ENCODE results near the gene PARS2. TPM values are rescaled to one million over a fixed set of nuclear protein-coding genes. Genes with fewer than 3 reads are reported as not detected.

Gene PARS2
- total RNA-seq, 1 experiment from 2014 or later = 9.6 TPM

- Histone ChIP-seq H3K79me2 (ENCODE audit: insufficient read depth, low read length) (peaks cover 16% of the 10 kb centered on the region), H3K9me3 (ENCODE audit: control insufficient read depth in 1 of 2, insufficient read depth in 1 of 2, low read depth in 1 of 2, low read length in 2 of 2) (no peaks in the 10 kb centered on the region), H2AFZ (ENCODE audit: low read depth, low read length, poor library complexity, severe bottlenecking) (no peak overlapping the region), H3K27ac (ENCODE audit: low read depth, low read length) (no peak overlapping the region), H3K36me3 (ENCODE audit: control insufficient read depth in 1 of 2, insufficient read depth in 2 of 2, low read length in 2 of 2) (peaks cover 5 to 12% of the 10 kb centered on the region in 2 experiments; a peak in 2 of 4 replicates), H3K4me2 (ENCODE audit: low read length) (no peak overlapping the region), H3K4me1 (ENCODE audit: control insufficient read depth in 1 of 2, insufficient read depth in 2 of 2, low read length in 2 of 2) (peaks cover 0 to 6% of the 10 kb centered on the region in 2 experiments; a peak in 2 of 4 replicates), H3K9ac (ENCODE audit: low read length) (no peak overlapping the region), H3K4me3 (replicated peaks in 1 of 2; ENCODE audit: low read depth in 1 of 2, low read length in 2 of 2) (no peak overlapping the region), H3K9me2 (ENCODE audit: insufficient read depth) (no peaks in the 10 kb centered on the region), H3K27me3 (ENCODE audit: insufficient read depth, low read length) (no peaks in the 10 kb centered on the region), H4K20me1 (ENCODE audit: insufficient read depth) (no peaks in the 10 kb centered on the region)
- no peak for TF ChIP-seq ZNF274 (IDR thresholded peaks at IDR 0.05; ENCODE audit: low read depth, low read length)
- no peak for TF ChIP-seq CBX3 (IDR thresholded peaks at IDR 0.05; ENCODE audit: low read depth)
- no peak for TF ChIP-seq EZH2 (IDR thresholded peaks at IDR 0.05)
- no peak for TF ChIP-seq POLR2AphosphoS5 (IDR thresholded peaks at IDR 0.05; ENCODE audit: low read depth, low read length)
- TF ChIP-seq POLR2A (IDR thresholded peaks at IDR 0.05; ENCODE audit: borderline replicate concordance, extremely low read depth, insufficient read depth, insufficient read length) = no peak
- TF ChIP-seq, protein P1, sequence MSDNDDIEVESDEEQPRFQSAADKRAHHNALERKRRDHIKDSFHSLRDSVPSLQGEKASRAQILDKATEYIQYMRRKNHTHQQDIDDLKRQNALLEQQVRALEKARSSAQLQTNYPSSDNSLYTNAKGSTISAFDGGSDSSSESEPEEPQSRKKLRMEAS (IDR thresholded peaks at IDR 0.05) = no peak
- no peak for TF ChIP-seq SP1 (IDR thresholded peaks at IDR 0.05; ENCODE audit: low read depth)
- DNase-seq (ENCODE audit: low read depth, low spot score) (no peak), ATAC-seq (no peak)
- ChIA-PET RAD21 (ENCODE audit: low non-redundant PET in 1 of 2, low total read pairs in 2 of 2, uncharacterized antibody in 2 of 2, unreplicated experiment in 2 of 2) (interaction anchor here in 1 of 2 experiments (0.7 kb wide), 1 partner anchor 51 kb away, joined by 3 read pairs; no protein-coding TSS in a partner anchor), CTCF (no interaction called here), POLR2A (no interaction called here)
- intact Hi-C loops (cut with micrococcal nuclease) = no loop called here
- no TSS peak for BruUV-seq (replicated peaks)
These were observed 5.5 kb downstream of the PARS2 start for GRCh38 chr1:54758678-54759348.

DNA sequence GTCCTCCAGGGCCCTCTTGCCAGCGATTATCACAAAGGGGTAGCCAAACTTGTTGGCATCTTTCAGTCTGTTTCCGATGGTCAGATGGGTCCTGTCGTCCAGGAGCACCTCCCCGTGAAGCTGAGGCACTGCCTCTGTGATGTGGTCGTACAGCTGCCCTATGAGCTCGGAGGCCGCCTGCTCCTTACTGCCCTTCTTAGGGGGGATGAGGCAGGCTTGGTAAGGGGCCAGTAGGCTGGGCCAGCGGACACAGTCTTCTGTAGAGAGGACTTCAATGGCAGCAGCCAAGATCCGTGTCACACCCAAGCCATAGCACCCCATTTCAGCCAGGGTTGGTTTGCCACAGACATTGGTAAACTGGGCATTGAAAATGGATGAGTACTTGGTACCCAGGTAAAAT is 6.5 kb downstream of the PARS2 start:
- ChIA-PET RAD21 (ENCODE audit: low non-redundant PET in 1 of 2, low total read pairs in 2 of 2, uncharacterized antibody in 2 of 2, unreplicated experiment in 2 of 2) (interaction anchor here in 1 of 2 experiments (0.7 kb wide), 1 partner anchor 52 kb away, joined by 3 read pairs; no protein-coding TSS in a partner anchor), CTCF (no interaction called here), POLR2A (interaction anchor here (0.7 kb wide), 1 partner anchor 14 kb away, joined by 3 read pairs; no protein-coding TSS in a partner anchor)
- Histone ChIP-seq H3K36me3 (ENCODE audit: control insufficient read depth in 1 of 2, insufficient read depth in 2 of 2, low read length in 2 of 2) (peaks cover 5 to 12% of the 10 kb centered on the region in 2 experiments; a peak in 2 of 4 replicates), H3K4me3 (replicated peaks in 1 of 2; ENCODE audit: low read depth in 1 of 2, low read length in 2 of 2) (no peak overlapping the region), H4K20me1 (ENCODE audit: insufficient read depth) (no peaks in the 10 kb centered on the region), H3K27me3 (ENCODE audit: insufficient read depth, low read length) (no peaks in the 10 kb centered on the region), H3K79me2 (ENCODE audit: insufficient read depth, low read length) (peaks cover 7% of the 10 kb centered on the region), H2AFZ (ENCODE audit: low read depth, low read length, poor library complexity, severe bottlenecking) (no peak overlapping the region), H3K4me1 (ENCODE audit: control insufficient read depth in 1 of 2, insufficient read depth in 2 of 2, low read length in 2 of 2) (no peaks in the 10 kb centered on the region), H3K9me3 (ENCODE audit: control insufficient read depth in 1 of 2, insufficient read depth in 1 of 2, low read depth in 1 of 2, low read length in 2 of 2) (no peaks in the 10 kb centered on the region), H3K9ac (ENCODE audit: low read length) (no peak overlapping the region), H3K9me2 (ENCODE audit: insufficient read depth) (no peaks in the 10 kb centered on the region), H3K27ac (ENCODE audit: low read depth, low read length) (no peak overlapping the region), H3K4me2 (ENCODE audit: low read length) (no peak overlapping the region)
- no TSS peak for BruUV-seq (replicated peaks)
- DNase-seq (ENCODE audit: low read depth, low spot score) (no peak), ATAC-seq (no peak)
- TF ChIP-seq SRF (IDR thresholded peaks at IDR 0.05; ENCODE audit: low read depth) (no peak), TCF7L2 (IDR thresholded peaks at IDR 0.05; ENCODE audit: borderline replicate concordance, extremely low read depth, insufficient read depth, insufficient read length) (no peak), POLR2AphosphoS5 (IDR thresholded peaks at IDR 0.05; ENCODE audit: low read depth, low read length) (no peak), CEBPB (IDR thresholded peaks at IDR 0.05; ENCODE audit: low read depth) (no peak), CBX3 (IDR thresholded peaks at IDR 0.05; ENCODE audit: low read depth) (no peak), ZNF274 (IDR thresholded peaks at IDR 0.05; ENCODE audit: low read depth, low read length) (no peak), JUND (IDR thresholded peaks at IDR 0.05) (no peak), EZH2phosphoT487 (IDR thresholded peaks at IDR 0.05; ENCODE audit: borderline replicate concordance) (no peak), RAD21 (IDR thresholded peaks at IDR 0.05; ENCODE audit: low read depth) (no peak), CTCF (IDR thresholded peaks at IDR 0.05 in 2 of 3, conservative IDR thresholded peaks at IDR 0.05 in 1 of 3; ENCODE audit: borderline replicate concordance in 1 of 3, insufficient read depth in 1 of 3, low read depth in 2 of 3, low read length in 2 of 3) (no peak)
- TF ChIP-seq, protein P2, sequence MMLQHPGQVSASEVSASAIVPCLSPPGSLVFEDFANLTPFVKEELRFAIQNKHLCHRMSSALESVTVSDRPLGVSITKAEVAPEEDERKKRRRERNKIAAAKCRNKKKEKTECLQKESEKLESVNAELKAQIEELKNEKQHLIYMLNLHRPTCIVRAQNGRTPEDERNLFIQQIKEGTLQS (IDR thresholded peaks at IDR 0.05) = no peak
- intact Hi-C loops (cut with micrococcal nuclease) = no loop called here
